Brain microvascular endothelial cell (primary cell): Measurements from ENCODE around the gene B4GALT6.

Experiments used
- DNase-seq: peaks from one replicate; pipeline ENCODE4 v3.0.0-alpha.2; 2020
- H3K27ac ChIP-seq: fragments of 250-450 bp; sonication (Bioruptor Pico); 2 replicates; pipeline ENCODE4 v1.5.1; 2020; ENCODE audit warnings: mild to moderate bottlenecking, moderate library complexity
- H3K27me3 ChIP-seq: fragments of 250-450 bp; sonication (Bioruptor Pico); replicated peaks from 2 replicates; pipeline ENCODE4 v1.5.1; 2020; ENCODE audit warnings: mild to moderate bottlenecking
- H3K36me3 ChIP-seq: fragments of 250-450 bp; sonication (Bioruptor Pico); replicated peaks from 2 replicates; pipeline ENCODE4 v1.5.1; 2020; ENCODE audit warnings: mild to moderate bottlenecking
- H3K4me3 ChIP-seq: 2 replicates; pipeline ENCODE4 v1.5.1; 2011; ENCODE audit warnings: low read depth, mild to moderate bottlenecking, control low read depth, low read length, moderate library complexity
- in situ Hi-C: cut with HindIII; loops from 2 replicates; pipeline ENCODE4 v1.10.0; 2017; ENCODE audit warnings: low sequenced_read_pairs, low pct_ligation_motif_present
- TF ChIP-seq, protein P1 (sequence below): IDR thresholded peaks from 2 replicates; pipeline ENCODE4 v1.5.1; 2011; ENCODE audit warnings: low read depth, mild to moderate bottlenecking, moderate library complexity, low read length, control low read depth, inconsistent platforms; ENCODE audit errors: missing control alignments

The B4GALT6 gene

DNA sequence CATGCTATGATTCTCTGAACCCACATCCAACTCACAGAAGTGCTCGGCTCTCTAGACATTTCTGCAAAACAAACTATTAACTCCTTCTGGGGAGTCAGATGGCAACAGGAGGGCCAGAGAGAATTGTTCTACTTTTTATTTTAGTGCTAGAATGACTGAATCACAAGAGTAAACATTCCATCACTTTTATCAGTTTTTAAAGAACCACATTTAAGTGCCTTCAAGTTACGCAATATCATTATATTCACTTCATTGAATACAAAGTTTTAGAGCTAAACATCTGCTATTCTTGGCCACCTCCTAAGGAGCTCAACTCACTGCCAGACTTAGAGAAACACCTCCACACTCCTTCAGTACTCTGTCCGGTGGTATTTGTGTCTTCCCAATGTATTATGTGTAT lies 22.4 kb downstream of the B4GALT6 start:
- in situ Hi-C loops = no loop called here
- DNase-seq = peak; percentile 22
- TF ChIP-seq, protein P1, sequence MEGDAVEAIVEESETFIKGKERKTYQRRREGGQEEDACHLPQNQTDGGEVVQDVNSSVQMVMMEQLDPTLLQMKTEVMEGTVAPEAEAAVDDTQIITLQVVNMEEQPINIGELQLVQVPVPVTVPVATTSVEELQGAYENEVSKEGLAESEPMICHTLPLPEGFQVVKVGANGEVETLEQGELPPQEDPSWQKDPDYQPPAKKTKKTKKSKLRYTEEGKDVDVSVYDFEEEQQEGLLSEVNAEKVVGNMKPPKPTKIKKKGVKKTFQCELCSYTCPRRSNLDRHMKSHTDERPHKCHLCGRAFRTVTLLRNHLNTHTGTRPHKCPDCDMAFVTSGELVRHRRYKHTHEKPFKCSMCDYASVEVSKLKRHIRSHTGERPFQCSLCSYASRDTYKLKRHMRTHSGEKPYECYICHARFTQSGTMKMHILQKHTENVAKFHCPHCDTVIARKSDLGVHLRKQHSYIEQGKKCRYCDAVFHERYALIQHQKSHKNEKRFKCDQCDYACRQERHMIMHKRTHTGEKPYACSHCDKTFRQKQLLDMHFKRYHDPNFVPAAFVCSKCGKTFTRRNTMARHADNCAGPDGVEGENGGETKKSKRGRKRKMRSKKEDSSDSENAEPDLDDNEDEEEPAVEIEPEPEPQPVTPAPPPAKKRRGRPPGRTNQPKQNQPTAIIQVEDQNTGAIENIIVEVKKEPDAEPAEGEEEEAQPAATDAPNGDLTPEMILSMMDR = no peak

DNA sequence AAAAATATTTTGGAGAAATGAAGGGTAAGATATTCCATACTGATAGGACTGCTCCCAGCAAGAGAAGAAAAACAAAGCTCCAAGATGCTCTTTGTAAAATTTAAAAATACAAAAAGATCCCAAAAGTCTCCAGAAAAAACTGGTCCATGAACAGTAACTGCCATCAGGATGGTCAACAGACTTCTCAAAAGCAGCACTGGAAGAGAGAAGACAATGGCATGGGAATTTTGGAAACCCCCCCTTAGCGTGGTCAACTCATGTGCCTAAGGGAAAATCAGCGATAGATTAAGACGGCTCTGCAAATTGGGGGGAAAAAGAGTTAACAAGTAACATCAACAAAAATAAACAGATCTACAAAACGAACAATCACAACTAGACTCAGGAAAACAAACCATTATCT lies 23.6 kb downstream of the B4GALT6 start:
- Histone ChIP-seq H3K4me3 (no peak overlapping the region), H3K27ac (no peak overlapping the region), H3K36me3 (no peaks in the 10 kb centered on the region), H3K27me3 (no peaks in the 10 kb centered on the region)
- TF ChIP-seq, protein P1 = no peak
- DNase-seq = no peak
- in situ Hi-C loops = no loop called here

More for the DNA sequence above, 22.4 kb downstream of the B4GALT6 start:
- Histone ChIP-seq H3K27me3 (no peaks in the 10 kb centered on the region), H3K27ac (no peak overlapping the region), H3K4me3 (no peak overlapping the region), H3K36me3 (no peaks in the 10 kb centered on the region)

DNA sequence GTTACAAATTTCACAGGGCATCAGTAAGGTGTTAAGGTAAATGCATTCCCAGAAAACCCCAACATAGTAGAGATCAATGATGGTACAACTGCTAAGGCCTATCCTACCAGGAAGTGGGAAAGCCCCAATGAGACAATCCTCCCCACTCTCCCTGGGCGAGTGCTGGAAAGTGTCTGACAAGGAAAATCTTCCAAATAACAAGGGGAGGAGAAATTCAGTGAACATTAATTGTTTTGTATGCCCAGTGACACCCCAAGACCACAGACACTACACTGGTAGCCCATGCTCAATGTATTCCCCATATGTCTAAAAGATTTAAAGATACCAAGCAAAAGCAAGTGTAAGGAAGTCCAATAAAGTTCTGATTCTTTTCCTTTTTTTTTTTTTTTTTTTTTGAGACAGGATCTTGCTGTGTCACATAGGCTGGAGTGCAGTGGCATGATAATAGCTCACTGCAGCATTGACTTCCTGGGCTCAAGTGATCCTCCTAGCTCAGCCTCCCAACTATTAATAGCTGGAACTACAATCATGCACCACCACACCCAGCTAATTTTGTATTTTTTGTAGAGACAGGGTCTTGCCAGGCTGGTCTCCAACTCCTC lies 24.7 kb downstream of the B4GALT6 start:
- H3K4me3 ChIP-seq = no peak overlapping the region
- H3K36me3 ChIP-seq = no peaks in the 10 kb centered on the region
- TF ChIP-seq, protein P1 = no peak
- H3K27me3 ChIP-seq = no peaks in the 10 kb centered on the region
- no peak for DNase-seq
- H3K27ac ChIP-seq = no peak overlapping the region
- in situ Hi-C loops = no loop called here

DNA sequence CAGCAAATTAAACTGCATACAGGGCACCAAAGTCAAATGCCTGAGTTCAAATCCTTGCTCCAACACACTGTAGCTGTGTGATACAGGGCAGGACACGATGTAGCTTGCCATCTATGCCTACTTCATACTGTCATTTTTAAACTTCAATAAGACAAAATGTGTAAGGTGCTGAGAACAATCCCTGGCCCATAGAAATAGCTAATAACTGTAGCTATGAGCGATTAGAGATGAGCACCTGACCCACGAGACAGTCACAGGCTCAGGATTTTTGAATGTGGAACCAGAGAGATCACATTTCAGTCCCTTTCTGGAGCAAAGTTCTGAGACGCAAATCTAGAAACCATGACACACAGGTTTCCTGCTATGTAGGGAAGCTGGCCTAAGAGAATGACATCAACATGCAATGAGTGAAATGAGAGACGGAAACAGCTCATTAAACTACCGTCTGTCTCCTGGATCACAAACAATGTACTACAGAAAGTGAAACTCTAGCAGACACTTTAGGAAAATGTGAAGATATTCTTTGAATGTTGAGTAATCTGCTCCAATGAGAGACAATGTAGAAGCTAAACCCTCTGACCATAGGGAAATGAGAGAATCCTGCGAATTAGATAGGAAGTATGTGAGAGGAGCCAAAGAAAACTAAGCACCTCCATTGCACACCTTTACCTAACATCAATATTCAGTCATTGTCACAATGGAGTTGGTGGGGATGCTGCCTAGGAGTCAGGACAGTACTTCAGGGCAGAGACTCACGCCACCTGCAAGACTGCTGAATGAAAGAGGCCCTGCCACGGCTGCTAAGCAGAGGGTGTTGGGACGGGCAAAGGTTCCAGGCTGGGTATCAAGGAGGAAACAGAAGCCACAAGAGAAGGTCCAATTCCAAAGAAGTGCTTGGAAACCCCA lies 25.5 kb downstream of the B4GALT6 start:
- TF ChIP-seq, protein P1 = no peak
- Histone ChIP-seq H3K27ac (no peak overlapping the region), H3K36me3 (no peaks in the 10 kb centered on the region), H3K4me3 (no peak overlapping the region), H3K27me3 (no peaks in the 10 kb centered on the region)
- in situ Hi-C loops = no loop called here
- DNase-seq = no peak

DNA sequence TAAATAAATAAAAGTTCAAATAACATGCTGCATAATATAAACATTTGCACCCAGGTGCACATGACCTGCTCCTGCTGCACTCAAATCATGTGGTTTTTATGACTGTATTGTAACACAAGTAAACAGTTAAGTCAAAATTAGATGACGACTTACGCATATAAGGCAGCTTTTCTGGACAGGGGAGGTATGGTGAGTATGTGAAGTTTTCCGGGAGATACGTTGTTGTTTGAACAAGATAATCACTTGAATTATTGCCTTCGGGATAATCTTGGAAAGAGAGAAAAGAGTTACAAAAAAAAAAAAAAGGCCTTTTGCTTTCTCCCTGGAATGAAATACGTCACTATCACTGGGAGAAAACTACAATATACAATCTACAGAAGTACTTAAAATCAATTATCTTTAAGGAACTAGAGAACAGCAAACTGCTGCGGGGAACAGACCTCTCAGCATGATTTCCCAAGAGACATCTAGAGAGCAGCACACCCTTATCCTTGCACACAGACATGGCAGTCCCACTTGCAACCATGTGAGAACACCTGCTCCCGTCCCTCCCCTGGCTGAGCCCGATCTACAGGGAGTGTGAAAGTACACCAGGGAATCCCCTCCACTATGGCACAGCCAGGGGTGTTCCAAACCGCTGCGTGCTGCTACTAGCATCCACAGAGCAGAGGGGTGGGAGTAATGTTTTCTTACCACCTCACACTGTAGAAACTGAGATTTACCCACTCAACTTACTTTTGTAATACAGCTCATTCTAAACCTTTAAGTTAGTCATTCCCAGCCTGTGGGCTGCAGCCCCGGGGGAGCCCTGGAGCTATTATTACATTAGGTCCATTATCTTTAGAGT lies 26.3 kb downstream of the B4GALT6 start:
- in situ Hi-C loops = no loop called here
- TF ChIP-seq, protein P1 = no peak
- no peak overlapping the region for H3K27ac ChIP-seq
- no peak overlapping the region for H3K4me3 ChIP-seq
- DNase-seq = peak; percentile 12
- no peaks in the 10 kb centered on the region for H3K36me3 ChIP-seq
- H3K27me3 ChIP-seq = no peaks in the 10 kb centered on the region
